GM12872 (cell line): Measurements from ENCODE around the gene ABLIM2.

Source experiments
- CTCF ChIP-seq: IDR thresholded peaks from 3 replicates; pipeline ENCODE4 v1.5.1; 2011; ENCODE audit warnings: low read depth, mild to moderate bottlenecking, low read length, moderate library complexity; ENCODE audit not compliant: insufficient read depth

ABLIM2 gene

GRCh38 chr4:8012517-8012916, 146.1 kb downstream of the ABLIM2 start:
- no peak for TF ChIP-seq CTCF

- TF ChIP-seq CTCF, result no peak
These were observed 148.0 kb downstream of the ABLIM2 start for GRCh38 chr4:8010618-8011017.

- no peak for TF ChIP-seq CTCF
These were observed 148.7 kb downstream of the ABLIM2 start for GRCh38 chr4:8009710-8010511.

- no peak for TF ChIP-seq CTCF
These were observed 149.5 kb downstream of the ABLIM2 start for GRCh38 chr4:8009097-8009496.

- no peak for TF ChIP-seq CTCF
These were observed 150.2 kb downstream of the ABLIM2 start for GRCh38 chr4:8008391-8008790.

GRCh38 chr4:8007581-8007980, 151.0 kb downstream of the ABLIM2 start:
- TF ChIP-seq CTCF, result no peak

- no peak for TF ChIP-seq CTCF
These were observed 152.1 kb downstream of the ABLIM2 start for GRCh38 chr4:8006471-8006870.
